Prostate gland (tissue), 2 donors: ENCODE data around the gene NAV2. TPM values are rescaled to one million over a fixed set of nuclear protein-coding genes. Genes with fewer than 3 reads are reported as not detected.

Experiments used
- DNase-seq: peaks from one replicate; pipeline ENCODE4 v3.0.0-alpha.2; 2019; ENCODE audit warnings: low spot score
- H3K27ac ChIP-seq, 2 donors: fragments of 200-600 bp; sonication (generic); 2 replicates each; pipeline ENCODE4 v1.5.1; 2017 to 2019
- H3K27me3 ChIP-seq: fragments of 200-600 bp; sonication (generic); replicated peaks from 2 replicates; pipeline ENCODE4 v1.5.1; 2019; ENCODE audit not compliant: insufficient read depth
- H3K36me3 ChIP-seq, 2 donors: fragments of 200-600 bp; sonication (generic); 1 replicate in 1 of 2; 2 replicates in 1 of 2; pipeline versions ENCODE4 v1.5.1 to v1.8.1; 2017 to 2019
- H3K4me1 ChIP-seq: fragments of 200-600 bp; sonication (generic); replicated peaks from 2 replicates; pipeline ENCODE4 v1.5.1; 2019
- H3K4me3 ChIP-seq, 2 donors: fragments of 200-600 bp; sonication (generic); 2 replicates each; pipeline ENCODE4 v1.5.1; 2017 to 2019
- H3K9me3 ChIP-seq: fragments of 200-600 bp; sonication (generic); 2 replicates; pipeline ENCODE4 v1.5.1; 2017
- CTCF ChIP-seq, 4 experiments: fragments of 200-600 bp in 2 of 4; fragments of 450-650 bp in 2 of 4; sonication (generic) in 2 of 4; IDR thresholded peaks; 1 replicate in 3 of 4; 2 replicates in 1 of 4; pipeline ENCODE4 v1.5.1; 2016 to 2019; ENCODE audit warnings: antibody characterized with exemption in 4 of 4, mild to moderate bottlenecking in 2 of 4, moderate library complexity in 2 of 4
- POLR2A ChIP-seq: fragments of 450-650 bp; IDR thresholded peaks from one replicate; pipeline ENCODE4 v1.6.1; 2016; ENCODE audit warnings: antibody characterized with exemption, mild to moderate bottlenecking
- POLR2AphosphoS5 ChIP-seq: sonication (generic); formaldehyde crosslinking; IDR thresholded peaks from one replicate; pipeline ENCODE4 v1.6.1; 2017; ENCODE audit warnings: antibody characterized with exemption
- WGBS: methylation state at CpG from one replicate; pipeline ENCODE4 v1.1.5; 2018; 5-methylcytosine and 5-hydroxymethylcytosine counted together
- intact Hi-C: fragments of 100-400 bp; cut with DNase I; formaldehyde crosslinking; loops from one replicate; pipeline ENCODE4 v1.14.2; 2022
- total RNA-seq, 2 donors: library from RNA; depleted of rRNA; stranded (reverse); fragments of >200 nt; gene quantifications; one replicate each; pipeline ENCODE4 v1.1.0, GENCODE V29; 2016

NAV2 gene
- total RNA-seq, 2 donors from 2014 or later, result 17.1 to 26.6 TPM

GRCh38 chr11:19876750-19877149 lies 164.1 kb downstream of the NAV2 start:
- WGBS, result 100% methylated on average over 1 of the region's 1 CpG
- Histone ChIP-seq H3K4me1 (no peaks in the 10 kb centered on the region), H3K36me3 (no peaks in the 10 kb centered on the region), H3K27ac (no peak overlapping the region), H3K9me3 (no peaks in the 10 kb centered on the region), H3K4me3 (no peak overlapping the region), H3K27me3 (no peaks in the 10 kb centered on the region)
- TF ChIP-seq POLR2AphosphoS5 (no peak), CTCF (IDR thresholded peaks at IDR 0.05) (no peak), POLR2A (no peak)
- intact Hi-C loops, result no loop called here
- DNase-seq, result no peak

- no peaks in the 10 kb centered on the region for H3K4me1 ChIP-seq
- H3K27ac ChIP-seq, result no peak overlapping the region
- no peak for TF ChIP-seq CTCF (IDR thresholded peaks at IDR 0.05)
- TF ChIP-seq POLR2AphosphoS5, result no peak
- TF ChIP-seq POLR2A, result no peak
- no peaks in the 10 kb centered on the region for H3K36me3 ChIP-seq
- intact Hi-C loops, result no loop called here
- 54% methylated on average over 6 of the region's 6 CpGs for WGBS
- no peaks in the 10 kb centered on the region for H3K9me3 ChIP-seq
- no peak overlapping the region for H3K4me3 ChIP-seq
- DNase-seq, result no peak
- H3K27me3 ChIP-seq, result no peaks in the 10 kb centered on the region
Observed at GRCh38 chr11:19878520-19878919, 165.9 kb downstream of the NAV2 start.

- Histone ChIP-seq H3K4me3 (no peak overlapping the region), H3K9me3 (no peaks in the 10 kb centered on the region), H3K27ac (no peak overlapping the region), H3K36me3 (no peaks in the 10 kb centered on the region), H3K4me1 (no peaks in the 10 kb centered on the region), H3K27me3 (no peaks in the 10 kb centered on the region)
- 35% methylated on average over 16 of the region's 16 CpGs for WGBS
- TF ChIP-seq POLR2A (no peak), CTCF (IDR thresholded peaks at IDR 0.05) (no peak), POLR2AphosphoS5 (peak; percentile 80)
- intact Hi-C loops, result no loop called here
- peak; percentile 84 for DNase-seq
Observed at GRCh38 chr11:19879307-19880087, 166.9 kb downstream of the NAV2 start.

- Histone ChIP-seq H3K4me1 (no peaks in the 10 kb centered on the region), H3K27ac (no peak overlapping the region), H3K9me3 (no peaks in the 10 kb centered on the region), H3K4me3 (no peak overlapping the region), H3K36me3 (no peaks in the 10 kb centered on the region), H3K27me3 (no peaks in the 10 kb centered on the region)
- intact Hi-C loops, result no loop called here
- DNase-seq, result no peak
- TF ChIP-seq POLR2AphosphoS5, result no peak
- TF ChIP-seq POLR2A, result no peak
- no peak for TF ChIP-seq CTCF (IDR thresholded peaks at IDR 0.05)
Observed at GRCh38 chr11:19880088-19880345, 167.4 kb downstream of the NAV2 start.

GRCh38 chr11:19881177-19881576 lies 168.5 kb downstream of the NAV2 start:
- H3K27ac ChIP-seq, result no peak overlapping the region
- no peak overlapping the region for H3K4me3 ChIP-seq
- no peaks in the 10 kb centered on the region for H3K4me1 ChIP-seq
- no peaks in the 10 kb centered on the region for H3K9me3 ChIP-seq
- TF ChIP-seq POLR2A (no peak), CTCF (IDR thresholded peaks at IDR 0.05) (no peak), POLR2AphosphoS5 (no peak)
- DNase-seq, result no peak
- H3K27me3 ChIP-seq, result no peaks in the 10 kb centered on the region
- H3K36me3 ChIP-seq, result no peaks in the 10 kb centered on the region
- intact Hi-C loops, result no loop called here
